Neuronal stem cell (in vitro differentiated cells): Measurements from ENCODE around the gene ATP2B3.

Experiments used
- DNase-seq: peaks from one replicate; pipeline ENCODE4 v3.0.0-alpha.2; 2013; ENCODE audit warnings: low spot score
- H2AFZ ChIP-seq: one replicate; pipeline ENCODE4 v1.6.1; 2013; ENCODE audit warnings: mild to moderate bottlenecking, low read length, inconsistent platforms
- H2AK5ac ChIP-seq: 2 replicates; pipeline ENCODE4 v1.6.1; 2013; ENCODE audit warnings: low read depth, mild to moderate bottlenecking, inconsistent platforms, low read length, moderate library complexity, mixed read lengths
- H2BK120ac ChIP-seq: 2 replicates; pipeline ENCODE4 v1.6.1; 2013; ENCODE audit warnings: low read depth, mild to moderate bottlenecking, inconsistent platforms, low read length, moderate library complexity, mixed read lengths
- H2BK12ac ChIP-seq: one replicate; pipeline ENCODE4 v1.6.1; 2013; ENCODE audit warnings: low read length, inconsistent platforms
- H2BK15ac ChIP-seq: 2 replicates; pipeline ENCODE4 v1.6.1; 2013; ENCODE audit warnings: mild to moderate bottlenecking, low read length, inconsistent platforms, mixed read lengths
- H2BK5ac ChIP-seq: one replicate; pipeline ENCODE4 v1.6.1; 2013; ENCODE audit warnings: inconsistent platforms, mild to moderate bottlenecking, low read length, moderate library complexity
- H3K14ac ChIP-seq: one replicate; pipeline ENCODE4 v1.6.1; 2013; ENCODE audit warnings: low read length, inconsistent platforms
- H3K18ac ChIP-seq: 2 replicates; pipeline ENCODE4 v1.6.1; 2013; ENCODE audit warnings: low read length, inconsistent platforms
- H3K23ac ChIP-seq: 2 replicates; pipeline ENCODE4 v1.6.1; 2013; ENCODE audit warnings: low read depth, mild to moderate bottlenecking, mixed read lengths, low read length, inconsistent platforms; ENCODE audit not compliant: poor library complexity
- H3K27ac ChIP-seq: replicated peaks from 3 replicates; pipeline ENCODE4 v1.5.1; 2013; ENCODE audit warnings: low read length, inconsistent platforms
- H3K27me3 ChIP-seq, 3 experiments: 2 replicates each; pipeline ENCODE4 v1.6.1; 2013; ENCODE audit warnings: low read length in 3 of 3, mild to moderate bottlenecking in 2 of 3, inconsistent platforms in 1 of 3, low read depth in 1 of 3, mixed read lengths in 1 of 3, moderate library complexity in 1 of 3; ENCODE audit not compliant: control insufficient read depth in 3 of 3, insufficient read depth in 3 of 3
- H3K36me3 ChIP-seq, 2 donors: replicated peaks in 1 of 2; 2 replicates each; pipeline ENCODE4 v1.6.1; 2013; ENCODE audit warnings: low read length in 2 of 2; ENCODE audit not compliant: control insufficient read depth in 2 of 2, insufficient read depth in 2 of 2
- H3K4ac ChIP-seq: 2 replicates; pipeline ENCODE4 v1.6.1; 2013; ENCODE audit warnings: inconsistent platforms, mild to moderate bottlenecking, low read length, moderate library complexity
- H3K4me1 ChIP-seq, 2 donors: 1 replicate in 1 of 2; 2 replicates in 1 of 2; pipeline ENCODE4 v1.6.1; 2013; ENCODE audit warnings: low read length in 2 of 2, low read depth in 1 of 2; ENCODE audit not compliant: control insufficient read depth in 2 of 2, insufficient read depth in 1 of 2
- H3K4me2 ChIP-seq: one replicate; pipeline ENCODE4 v1.6.1; 2013; ENCODE audit warnings: mild to moderate bottlenecking, low read length, inconsistent platforms; ENCODE audit not compliant: insufficient read depth, poor library complexity, severe bottlenecking
- H3K4me3 ChIP-seq, 2 donors: 2 replicates each; pipeline ENCODE4 v1.5.1; 2013; ENCODE audit warnings: low read length in 2 of 2, mild to moderate bottlenecking in 2 of 2, inconsistent platforms in 1 of 2, moderate library complexity in 1 of 2
- H3K79me1 ChIP-seq: one replicate; pipeline ENCODE4 v1.6.1; 2013; ENCODE audit warnings: low read depth, mild to moderate bottlenecking, inconsistent platforms, low read length, moderate library complexity
- H3K9ac ChIP-seq: one replicate; pipeline ENCODE4 v1.6.1; 2013; ENCODE audit warnings: mild to moderate bottlenecking, low read depth, low read length, inconsistent platforms; ENCODE audit not compliant: poor library complexity
- H3K9me3 ChIP-seq, 2 donors: replicated peaks in 1 of 2; 2 replicates each; pipeline versions ENCODE3 to v1.6.1; 2013; ENCODE audit warnings: low read length in 2 of 2, mild to moderate bottlenecking in 2 of 2, inconsistent platforms in 1 of 2, low read depth in 1 of 2, mixed read lengths in 1 of 2, moderate library complexity in 1 of 2; ENCODE audit not compliant: control insufficient read depth in 2 of 2, insufficient read depth in 1 of 2
- H4K8ac ChIP-seq: one replicate; pipeline ENCODE4 v1.6.1; 2013; ENCODE audit warnings: low read depth, mild to moderate bottlenecking, inconsistent platforms, low read length, moderate library complexity
- H4K91ac ChIP-seq: one replicate; pipeline ENCODE4 v1.6.1; 2013; ENCODE audit warnings: low read length, low read depth, mild to moderate bottlenecking, inconsistent platforms; ENCODE audit not compliant: poor library complexity
- WGBS, 2 donors: extraction: QIAGEN DNeasy Blood & Tissue Kit; methylation state at CpG; one replicate each; pipeline ENCODE4 v1.1.7; 2013; ENCODE audit warnings: missing lambda C conversion rate in 2 of 2, mixed read lengths in 1 of 2; ENCODE audit not compliant: insufficient read length in 2 of 2, insufficient replicate concordance in 1 of 2; ENCODE audit errors: extremely low coverage in 2 of 2; 5-methylcytosine and 5-hydroxymethylcytosine counted together

ATP2B3 gene

DNA sequence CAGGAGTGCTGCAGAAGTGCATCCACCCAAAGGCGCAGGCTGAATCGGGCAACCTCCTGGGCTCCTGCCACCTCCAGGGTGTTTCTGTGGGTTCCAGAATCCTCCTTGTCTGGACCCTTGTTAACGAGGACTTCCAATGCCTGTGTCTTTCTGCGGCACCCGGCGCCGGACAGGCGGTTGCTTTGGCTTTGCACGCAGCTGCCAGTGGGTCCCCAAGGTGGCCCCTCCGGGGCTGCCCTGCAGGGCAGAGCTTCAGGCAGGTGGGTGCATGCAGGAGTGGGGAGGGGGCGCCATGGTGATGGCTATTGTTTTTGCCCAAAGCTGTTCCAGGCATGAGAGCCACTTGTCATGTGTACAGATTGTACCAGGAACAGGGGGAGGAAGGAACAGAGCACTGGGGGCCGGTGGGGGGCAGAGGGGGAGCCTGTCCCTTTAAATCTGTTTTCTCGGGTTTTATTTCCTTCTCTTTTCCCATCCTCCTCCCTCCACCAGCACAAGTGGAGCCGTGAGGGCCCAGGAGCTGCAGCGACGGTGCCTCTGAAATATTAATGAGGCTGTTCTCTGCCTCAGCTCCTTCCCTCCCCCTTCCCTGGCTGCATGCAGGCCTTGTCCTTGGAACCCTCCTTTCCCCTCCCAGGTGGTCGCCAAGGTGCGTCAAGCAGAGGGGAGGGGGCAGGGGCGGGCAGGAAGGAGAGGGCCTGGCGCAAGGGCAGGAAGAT, 13.1 kb downstream of the ATP2B3 start:
- H3K27ac ChIP-seq = no peak overlapping the region
- H3K23ac ChIP-seq = no peak overlapping the region
- H2AFZ ChIP-seq = peak overlapping the region; percentile 65
- H3K9ac ChIP-seq = no peak overlapping the region
- no peak overlapping the region for H3K4me3 ChIP-seq
- H2BK12ac ChIP-seq = no peak overlapping the region
- H3K9me3 ChIP-seq = no peaks in the 10 kb centered on the region
- DNase-seq = no peak
- H3K18ac ChIP-seq = no peak overlapping the region
- no peak overlapping the region for H4K8ac ChIP-seq
- no peak overlapping the region for H2BK15ac ChIP-seq
- H3K14ac ChIP-seq = no peak overlapping the region
- H4K91ac ChIP-seq = no peak overlapping the region
- no peak overlapping the region for H3K4me2 ChIP-seq
- no peak overlapping the region for H2BK5ac ChIP-seq
- no peaks in the 10 kb centered on the region for H3K36me3 ChIP-seq
- peaks cover 2 to 5% of the 10 kb centered on the region in 2 donors for H3K4me1 ChIP-seq
- no CpG with 5 or more reads among the region's 20 CpGs for WGBS, 2 donors
- H2AK5ac ChIP-seq = no peak overlapping the region
- H3K27me3 ChIP-seq = peaks cover 0 to 53% (median 0%) of the 10 kb centered on the region in 3 experiments
- no peak overlapping the region for H2BK120ac ChIP-seq
- no peaks in the 10 kb centered on the region for H3K79me1 ChIP-seq
- H3K4ac ChIP-seq = no peak overlapping the region

GRCh38 chrX:153533091-153533490, 15.6 kb downstream of the ATP2B3 start:
- Histone ChIP-seq H3K36me3 (no peaks in the 10 kb centered on the region), H2BK120ac (no peak overlapping the region), H3K4me1 (peaks cover 0 to 2% of the 10 kb centered on the region in 2 donors), H3K18ac (no peak overlapping the region), H3K27ac (no peak overlapping the region), H3K79me1 (no peaks in the 10 kb centered on the region), H2BK15ac (no peak overlapping the region), H3K4ac (no peak overlapping the region), H2AK5ac (no peak overlapping the region), H4K8ac (no peak overlapping the region), H4K91ac (no peak overlapping the region), H3K9me3 (no peaks in the 10 kb centered on the region), H2AFZ (no peak overlapping the region), H3K27me3 (peaks cover 0 to 56% (median 0%) of the 10 kb centered on the region in 3 experiments), H3K14ac (no peak overlapping the region), H3K4me2 (no peak overlapping the region), H3K23ac (no peak overlapping the region), H3K9ac (no peak overlapping the region), H2BK5ac (no peak overlapping the region), H2BK12ac (no peak overlapping the region), H3K4me3 (no peak overlapping the region)
- WGBS, 2 donors = no CpG with 5 or more reads among the region's 15 CpGs
- no peak for DNase-seq

- no peak overlapping the region for H4K91ac ChIP-seq
- H3K4me1 ChIP-seq = no peaks in the 10 kb centered on the region
- DNase-seq = no peak
- H2AK5ac ChIP-seq = no peak overlapping the region
- no peaks in the 10 kb centered on the region for H3K36me3 ChIP-seq
- no peak overlapping the region for H3K4me3 ChIP-seq
- H3K4me2 ChIP-seq = no peak overlapping the region
- peaks cover 0 to 59% (median 0%) of the 10 kb centered on the region in 3 experiments for H3K27me3 ChIP-seq
- no peak overlapping the region for H2BK120ac ChIP-seq
- no peaks in the 10 kb centered on the region for H3K79me1 ChIP-seq
- no peak overlapping the region for H3K23ac ChIP-seq
- no peak overlapping the region for H2AFZ ChIP-seq
- H2BK15ac ChIP-seq = no peak overlapping the region
- H3K14ac ChIP-seq = no peak overlapping the region
- no peak overlapping the region for H4K8ac ChIP-seq
- H3K27ac ChIP-seq = no peak overlapping the region
- H2BK12ac ChIP-seq = no peak overlapping the region
- no peak overlapping the region for H2BK5ac ChIP-seq
- H3K18ac ChIP-seq = no peak overlapping the region
- H3K9ac ChIP-seq = no peak overlapping the region
- H3K4ac ChIP-seq = no peak overlapping the region
- WGBS, 2 donors = no CpG with 5 or more reads among the region's 11 CpGs
- no peaks in the 10 kb centered on the region for H3K9me3 ChIP-seq
These were observed 19.6 kb downstream of the ATP2B3 start for GRCh38 chrX:153537080-153537479.

GRCh38 chrX:153537526-153538295, 20.3 kb downstream of the ATP2B3 start:
- Histone ChIP-seq H2AFZ (no peak overlapping the region), H3K9me3 (no peaks in the 10 kb centered on the region), H3K18ac (peak overlapping the region; percentile 28), H3K4ac (no peak overlapping the region), H3K27me3 (peaks cover 0 to 65% (median 0%) of the 10 kb centered on the region in 3 experiments), H4K91ac (no peak overlapping the region), H3K4me1 (no peaks in the 10 kb centered on the region), H2AK5ac (no peak overlapping the region), H3K27ac (no peak overlapping the region), H3K36me3 (no peaks in the 10 kb centered on the region), H3K9ac (no peak overlapping the region), H2BK120ac (no peak overlapping the region), H3K4me2 (no peak overlapping the region), H2BK5ac (no peak overlapping the region), H3K14ac (no peak overlapping the region), H3K79me1 (no peaks in the 10 kb centered on the region), H3K4me3 (no peak overlapping the region), H4K8ac (no peak overlapping the region), H2BK12ac (peak overlapping the region; percentile 22), H3K23ac (no peak overlapping the region), H2BK15ac (no peak overlapping the region)
- no CpG with 5 or more reads among the region's 26 CpGs for WGBS, 2 donors
- no peak for DNase-seq
